Liver (tissue), 3 donors: Measurements from ENCODE around the gene CYP4F3.

Experiments used
- CTCF ChIP-seq: fragments of 150-350 bp; IDR thresholded peaks from 2 replicates; pipeline ENCODE4 v1.5.1; 2017; ENCODE audit warnings: improper control_type of control experiment, low read depth, low read length; ENCODE audit not compliant: missing input control
- GABPA ChIP-seq, 2 donors: IDR thresholded peaks in 1 of 2; conservative IDR thresholded peaks in 1 of 2; 2 replicates each; pipeline ENCODE4 v1.6.1; 2016; ENCODE audit warnings: antibody characterized with exemption in 2 of 2, mild to moderate bottlenecking in 1 of 2, moderate library complexity in 1 of 2
- HNF4G ChIP-seq: IDR thresholded peaks from 2 replicates; pipeline ENCODE4 v1.6.1; 2016; ENCODE audit warnings: antibody characterized with exemption
- RAD21 ChIP-seq, 2 donors: IDR thresholded peaks; 2 replicates each; pipeline ENCODE4 v1.6.1; 2016; ENCODE audit warnings: antibody characterized with exemption in 2 of 2, mild to moderate bottlenecking in 2 of 2
- TAF1 ChIP-seq: conservative IDR thresholded peaks from 2 replicates; pipeline ENCODE4 v1.6.1; 2016; ENCODE audit warnings: antibody characterized with exemption, mild to moderate bottlenecking
- donor health status: healthy.
- donor health status: healthy.

GRCh38 chr19:15629003-15629880, 11.5 kb upstream of the CYP4F3 start:
- TF ChIP-seq RAD21 (IDR thresholded peaks at IDR 0.05): peak; percentile 98 to 99
- peak; percentile 99 for TF ChIP-seq CTCF
- TF ChIP-seq GABPA (IDR thresholded peaks at IDR 0.05 in 1 of 2, conservative IDR thresholded peaks at IDR 0.05 in 1 of 2): no peak
- no peak for TF ChIP-seq TAF1
- TF ChIP-seq HNF4G: no peak
